ENCODE data around the gene PCDHAC1. TPM values are rescaled to one million over a fixed set of nuclear protein-coding genes. Genes with fewer than 3 reads are reported as not detected.

Gene PCDHAC1
- total RNA-seq, 1 donor from 2014 or later: not detected

GRCh38 chr5:140966293-140967225, 40.5 kb downstream of the PCDHAC1 start, which contains the start of gene PCDHAC2:
PCDHAC2 (plus strand) TSS chr5:140966476; CDS start chr5:140966767, 291 bp downstream.
- intact Hi-C loops (cut with micrococcal nuclease): no loop called here

- intact Hi-C loops (cut with micrococcal nuclease): no loop called here
Measured at GRCh38 chr5:140967226-140967893, 41.3 kb downstream of the PCDHAC1 start.

- intact Hi-C loops (cut with micrococcal nuclease): no loop called here
Measured at GRCh38 chr5:140969880-140970279, 43.8 kb downstream of the PCDHAC1 start.

GRCh38 chr5:140973550-140973949, 47.5 kb downstream of the PCDHAC1 start:
- intact Hi-C loops (cut with micrococcal nuclease): no loop called here

GRCh38 chr5:140977003-140977402, 50.9 kb downstream of the PCDHAC1 start:
- intact Hi-C loops (cut with micrococcal nuclease): no loop called here

- intact Hi-C loops (cut with micrococcal nuclease): no loop called here
Measured at GRCh38 chr5:140978260-140978659, 52.2 kb downstream of the PCDHAC1 start.

- intact Hi-C loops (cut with micrococcal nuclease): no loop called here
Measured at GRCh38 chr5:140978983-140979382, 52.9 kb downstream of the PCDHAC1 start.

Other genes starting within 250 kb of the PCDHAC1 start
- gene HARS1, start 234.9 kb upstream of the PCDHAC1 start, total RNA-seq: 92.9 and 96.9 TPM in 2 replicates
- gene HARS2, start 234.8 kb upstream of the PCDHAC1 start, total RNA-seq: 32.0 and 34.6 TPM in 2 replicates
- 62.0 and 63.3 TPM in 2 replicates for gene ZMAT2, start 225.9 kb upstream of the PCDHAC1 start, total RNA-seq
- not detected in 2 replicates for gene PCDHA1, start 140.2 kb upstream of the PCDHAC1 start, total RNA-seq
- not detected in 2 replicates for gene PCDHA2, start 131.4 kb upstream of the PCDHAC1 start, total RNA-seq
- not detected in 2 replicates for gene PCDHA3, start 125.2 kb upstream of the PCDHAC1 start, total RNA-seq
- not detected in 2 replicates for gene PCDHA4, start 119.2 kb upstream of the PCDHAC1 start, total RNA-seq
- gene PCDHA5, start 104.7 kb upstream of the PCDHAC1 start, total RNA-seq: not detected in 2 replicates
- not detected in 2 replicates for gene PCDHA6, start 98.3 kb upstream of the PCDHAC1 start, total RNA-seq
- not detected in 2 replicates for gene PCDHA7, start 92.0 kb upstream of the PCDHAC1 start, total RNA-seq
- gene PCDHA8, start 85.1 kb upstream of the PCDHAC1 start, total RNA-seq: not detected in 2 replicates
- not detected in 2 replicates for gene PCDHA9, start 77.9 kb upstream of the PCDHAC1 start, total RNA-seq
- not detected in 2 replicates for gene PCDHA10, start 70.4 kb upstream of the PCDHAC1 start, total RNA-seq
- not detected in 2 replicates for gene PCDHA11, start 57.3 kb upstream of the PCDHAC1 start, total RNA-seq
- gene PCDHA12, start 51.0 kb upstream of the PCDHAC1 start, total RNA-seq: not detected in 2 replicates
- not detected in 2 replicates for gene PCDHA13, start 44.2 kb upstream of the PCDHAC1 start, total RNA-seq
- gene PCDHAC2, start 40.2 kb downstream of the PCDHAC1 start, total RNA-seq: not detected in 2 replicates
- gene PCDHB1, start 125.1 kb downstream of the PCDHAC1 start, total RNA-seq: not detected in 2 replicates
- gene PCDHB2, start 168.3 kb downstream of the PCDHAC1 start, total RNA-seq: 0.07 TPM in 1 of 2 replicates, not detected in the other
- not detected in 2 replicates for gene PCDHB3, start 174.2 kb downstream of the PCDHAC1 start, total RNA-seq
- gene PCDHB4, start 195.5 kb downstream of the PCDHAC1 start, total RNA-seq: not detected in 2 replicates
- gene PCDHB5, start 208.9 kb downstream of the PCDHAC1 start, total RNA-seq: not detected in 2 replicates
- gene PCDHB6, start 223.8 kb downstream of the PCDHAC1 start, total RNA-seq: not detected in 2 replicates
- not detected in 2 replicates for gene PCDHB7, start 246.3 kb downstream of the PCDHAC1 start, total RNA-seq